WTC11 (cell line): ENCODE data around the gene NCF2. TPM values are rescaled to one million over a fixed set of nuclear protein-coding genes. Genes with fewer than 3 reads are reported as not detected.
A peak's percentile ranks its signal among the peaks of the same experiment; 100 is the strongest.

Source experiments
- ATAC-seq: fragments of 200-7000 bp; cut with Tn5 transposase; 2 replicates; pipeline ENCODE4 v1.10.0; 2021; ENCODE audit warnings: mild to moderate bottlenecking, moderate library complexity
- CTCF ChIA-PET: fragments of 300-600 bp; sonication (Branson Sonifier 250); formaldehyde crosslinking; loops from one replicate; lab custom pipeline; 2021; ENCODE audit warnings: antibody characterized with exemption; lab: Charles Lee
- POLR2A ChIA-PET: fragments of 350-600 bp; sonication (Branson Sonifier 250); formaldehyde crosslinking; loops from one replicate; lab custom pipeline; 2021; ENCODE audit warnings: antibody characterized with exemption; lab: Charles Lee
- DNase-seq: peaks from one replicate; pipeline ENCODE4 v3.0.0; 2021; ENCODE audit warnings: low spot score
- H3K27ac Mint-ChIP-seq: 2 replicates; pipeline ENCODE4 v1.8.0; 2021; ENCODE audit warnings: mixed read lengths
- H3K27me3 Mint-ChIP-seq: 2 replicates; pipeline ENCODE4 v1.8.0; 2021; ENCODE audit warnings: low read depth, mild to moderate bottlenecking, moderate library complexity, mixed read lengths
- H3K36me3 Mint-ChIP-seq: 2 replicates; pipeline ENCODE4 v1.8.0; 2021; ENCODE audit warnings: mixed read lengths
- H3K4me1 Mint-ChIP-seq: 2 replicates; pipeline ENCODE4 v1.8.0; 2022; ENCODE audit warnings: mixed read lengths
- H3K4me3 Mint-ChIP-seq: 2 replicates; pipeline ENCODE4 v1.8.0; 2021; ENCODE audit warnings: mild to moderate bottlenecking, moderate library complexity, mixed read lengths
- H3K9me3 Mint-ChIP-seq: 2 replicates; pipeline ENCODE4 v1.8.0; 2021; ENCODE audit warnings: mixed read lengths
- E2F1 ChIP-seq: sonication (generic); formaldehyde crosslinking; IDR thresholded peaks from 2 replicates; pipeline ENCODE4 v1.8.0; 2022; ENCODE audit warnings: mild to moderate bottlenecking, missing genetic modification reagents
- E2F4 ChIP-seq: sonication (generic); formaldehyde crosslinking; IDR thresholded peaks from 2 replicates; pipeline ENCODE4 v1.8.1; 2022; ENCODE audit warnings: low read depth, mild to moderate bottlenecking, moderate library complexity, missing genetic modification reagents, borderline replicate concordance
- ERG ChIP-seq: fragments of 250-450 bp; sonication (Bioruptor Pico); IDR thresholded peaks from 2 replicates; pipeline ENCODE4 v1.8.0; 2021; ENCODE audit warnings: mild to moderate bottlenecking
- GRHL2 ChIP-seq: fragments of 250-450 bp; sonication (Bioruptor Pico); IDR thresholded peaks from 2 replicates; pipeline ENCODE4 v1.8.0; 2022; ENCODE audit warnings: mild to moderate bottlenecking, moderate library complexity; ENCODE audit not compliant: insufficient replicate concordance, severe bottlenecking
- HMGA2 ChIP-seq: fragments of 250-450 bp; sonication (Bioruptor Pico); IDR thresholded peaks from 2 replicates; pipeline ENCODE4 v1.4.0; 2021; ENCODE audit warnings: mild to moderate bottlenecking, moderate library complexity
- STAT6 ChIP-seq: sonication (generic); formaldehyde crosslinking; conservative IDR thresholded peaks from 2 replicates; pipeline ENCODE4 v1.8.1; 2023; ENCODE audit warnings: mild to moderate bottlenecking, low read depth, missing genetic modification reagents, moderate library complexity
- ZNF281 ChIP-seq: sonication (generic); formaldehyde crosslinking; IDR thresholded peaks from 2 replicates; pipeline ENCODE4 v1.8.0; 2023; ENCODE audit warnings: mild to moderate bottlenecking, missing genetic modification reagents
- ZNF317 ChIP-seq: sonication (generic); formaldehyde crosslinking; IDR thresholded peaks from 2 replicates; pipeline ENCODE4 v1.8.1; 2023; ENCODE audit warnings: low read depth, mild to moderate bottlenecking, moderate library complexity, missing genetic modification reagents, borderline replicate concordance
- ZNF423 ChIP-seq: fragments of 250-450 bp; sonication (Bioruptor Pico); IDR thresholded peaks from 2 replicates; pipeline ENCODE4 v2.1.2; 2022; ENCODE audit warnings: mild to moderate bottlenecking, moderate library complexity
- total RNA-seq: library from RNA; stranded (reverse); gene quantifications from 3 replicates; pipeline ENCODE4 v1.2.3, GENCODE V29; 2021
- TF ChIP-seq, protein P1 (sequence below): sonication (generic); formaldehyde crosslinking; IDR thresholded peaks from 2 replicates; pipeline ENCODE4 v1.8.1; 2023; ENCODE audit warnings: mild to moderate bottlenecking, missing genetic modification reagents
- TF ChIP-seq, protein P2 (sequence below): fragments of 250-450 bp; sonication (Bioruptor Pico); IDR thresholded peaks from 2 replicates; pipeline ENCODE4 v1.9.0; 2021; ENCODE audit warnings: mild to moderate bottlenecking
- TF ChIP-seq, protein P3 (sequence below): fragments of 250-450 bp; sonication (Bioruptor Pico); IDR thresholded peaks from 2 replicates; pipeline ENCODE4 v1.9.0; 2021; ENCODE audit warnings: mild to moderate bottlenecking, borderline replicate concordance

The NCF2 gene
- total RNA-seq, 1 experiment from 2014 or later, result 0.52 TPM

DNA sequence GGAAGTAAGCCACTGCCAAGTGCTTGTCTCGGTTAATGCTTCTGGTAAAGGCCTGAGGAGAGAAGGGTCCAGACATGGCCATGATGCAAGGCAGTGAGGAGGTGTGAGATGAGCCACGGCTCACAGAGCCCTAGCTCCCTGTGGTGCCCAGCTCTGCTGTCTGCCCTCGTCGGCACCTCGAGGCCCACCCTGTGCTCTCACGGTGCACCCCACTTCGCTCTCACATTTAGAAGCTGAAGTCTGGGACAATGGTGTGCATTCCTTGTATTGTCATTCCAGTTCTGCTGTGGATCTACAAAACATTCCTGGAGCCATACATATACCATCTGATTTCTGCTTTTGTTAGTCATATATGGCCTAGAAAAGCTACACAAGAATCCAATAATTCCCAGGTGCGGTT lies 3.3 kb downstream of the NCF2 start:
- 0 out of 2 replicates have a peak, but pooled peaks have one; percentile 22 for TF ChIP-seq ZNF423
- TF ChIP-seq ZNF281 (CRISPR knock-in tag), result no peak
- TF ChIP-seq, all 79 proteins: peak for 1
- Mint-ChIP-seq H3K4me3 (no peak overlapping the region), H3K9me3 (no peaks in the 10 kb centered on the region), H3K27ac (no peak overlapping the region), H3K4me1 (peaks cover 27% of the 10 kb centered on the region), H3K27me3 (no peaks in the 10 kb centered on the region), H3K36me3 (no peaks in the 10 kb centered on the region)
- ATAC-seq (no peak; the same call in 1 of the 2 replicates), DNase-seq (no peak)
- ChIA-PET CTCF (interaction anchor here (1.9 kb wide), 1 partner anchor 359 kb away, joined by 5 read pairs; no protein-coding TSS in a partner anchor), POLR2A (no interaction called here)

DNA sequence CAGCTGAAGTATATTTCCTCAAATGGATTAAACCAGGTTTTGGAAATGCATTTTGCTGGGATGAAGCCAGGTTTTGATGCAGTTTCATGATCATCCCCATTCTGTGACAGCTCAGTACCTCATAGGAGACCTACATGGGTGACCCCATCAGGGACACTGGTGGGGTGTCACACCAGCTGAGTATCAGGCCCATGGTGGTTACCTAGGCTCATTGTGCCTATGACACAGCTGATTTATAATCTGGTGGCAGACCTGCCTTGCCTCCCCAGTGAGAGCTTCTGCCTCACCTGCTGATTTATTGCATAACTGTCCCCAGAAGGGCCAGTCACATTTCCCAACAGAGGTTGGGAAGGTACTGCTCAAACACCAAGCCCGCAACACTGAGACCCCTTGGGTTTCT lies 3.8 kb downstream of the NCF2 start:
- no peaks in the 10 kb centered on the region for H3K27me3 Mint-ChIP-seq
- CTCF ChIA-PET, result interaction anchor here (1.9 kb wide), 1 partner anchor 359 kb away, joined by 5 read pairs; no protein-coding TSS in a partner anchor
- H3K36me3 Mint-ChIP-seq, result no peaks in the 10 kb centered on the region
- no peaks in the 10 kb centered on the region for H3K9me3 Mint-ChIP-seq
- POLR2A ChIA-PET, result no interaction called here
- TF ChIP-seq, protein P1, sequence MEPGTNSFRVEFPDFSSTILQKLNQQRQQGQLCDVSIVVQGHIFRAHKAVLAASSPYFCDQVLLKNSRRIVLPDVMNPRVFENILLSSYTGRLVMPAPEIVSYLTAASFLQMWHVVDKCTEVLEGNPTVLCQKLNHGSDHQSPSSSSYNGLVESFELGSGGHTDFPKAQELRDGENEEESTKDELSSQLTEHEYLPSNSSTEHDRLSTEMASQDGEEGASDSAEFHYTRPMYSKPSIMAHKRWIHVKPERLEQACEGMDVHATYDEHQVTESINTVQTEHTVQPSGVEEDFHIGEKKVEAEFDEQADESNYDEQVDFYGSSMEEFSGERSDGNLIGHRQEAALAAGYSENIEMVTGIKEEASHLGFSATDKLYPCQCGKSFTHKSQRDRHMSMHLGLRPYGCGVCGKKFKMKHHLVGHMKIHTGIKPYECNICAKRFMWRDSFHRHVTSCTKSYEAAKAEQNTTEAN (CRISPR knock-in tag), result no peak
- TF ChIP-seq ZNF317 (no peak), ERG (CRISPR knock-in tag) (no peak), E2F4 (no peak), STAT6 (CRISPR knock-in tag) (no peak), E2F1 (CRISPR knock-in tag) (no peak), HMGA2 (CRISPR knock-in tag) (no peak), GRHL2 (CRISPR knock-in tag) (no peak)
- TF ChIP-seq, protein P2, sequence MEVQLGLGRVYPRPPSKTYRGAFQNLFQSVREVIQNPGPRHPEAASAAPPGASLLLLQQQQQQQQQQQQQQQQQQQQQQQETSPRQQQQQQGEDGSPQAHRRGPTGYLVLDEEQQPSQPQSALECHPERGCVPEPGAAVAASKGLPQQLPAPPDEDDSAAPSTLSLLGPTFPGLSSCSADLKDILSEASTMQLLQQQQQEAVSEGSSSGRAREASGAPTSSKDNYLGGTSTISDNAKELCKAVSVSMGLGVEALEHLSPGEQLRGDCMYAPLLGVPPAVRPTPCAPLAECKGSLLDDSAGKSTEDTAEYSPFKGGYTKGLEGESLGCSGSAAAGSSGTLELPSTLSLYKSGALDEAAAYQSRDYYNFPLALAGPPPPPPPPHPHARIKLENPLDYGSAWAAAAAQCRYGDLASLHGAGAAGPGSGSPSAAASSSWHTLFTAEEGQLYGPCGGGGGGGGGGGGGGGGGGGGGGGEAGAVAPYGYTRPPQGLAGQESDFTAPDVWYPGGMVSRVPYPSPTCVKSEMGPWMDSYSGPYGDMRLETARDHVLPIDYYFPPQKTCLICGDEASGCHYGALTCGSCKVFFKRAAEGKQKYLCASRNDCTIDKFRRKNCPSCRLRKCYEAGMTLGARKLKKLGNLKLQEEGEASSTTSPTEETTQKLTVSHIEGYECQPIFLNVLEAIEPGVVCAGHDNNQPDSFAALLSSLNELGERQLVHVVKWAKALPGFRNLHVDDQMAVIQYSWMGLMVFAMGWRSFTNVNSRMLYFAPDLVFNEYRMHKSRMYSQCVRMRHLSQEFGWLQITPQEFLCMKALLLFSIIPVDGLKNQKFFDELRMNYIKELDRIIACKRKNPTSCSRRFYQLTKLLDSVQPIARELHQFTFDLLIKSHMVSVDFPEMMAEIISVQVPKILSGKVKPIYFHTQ, result no peak
- TF ChIP-seq, protein P3, sequence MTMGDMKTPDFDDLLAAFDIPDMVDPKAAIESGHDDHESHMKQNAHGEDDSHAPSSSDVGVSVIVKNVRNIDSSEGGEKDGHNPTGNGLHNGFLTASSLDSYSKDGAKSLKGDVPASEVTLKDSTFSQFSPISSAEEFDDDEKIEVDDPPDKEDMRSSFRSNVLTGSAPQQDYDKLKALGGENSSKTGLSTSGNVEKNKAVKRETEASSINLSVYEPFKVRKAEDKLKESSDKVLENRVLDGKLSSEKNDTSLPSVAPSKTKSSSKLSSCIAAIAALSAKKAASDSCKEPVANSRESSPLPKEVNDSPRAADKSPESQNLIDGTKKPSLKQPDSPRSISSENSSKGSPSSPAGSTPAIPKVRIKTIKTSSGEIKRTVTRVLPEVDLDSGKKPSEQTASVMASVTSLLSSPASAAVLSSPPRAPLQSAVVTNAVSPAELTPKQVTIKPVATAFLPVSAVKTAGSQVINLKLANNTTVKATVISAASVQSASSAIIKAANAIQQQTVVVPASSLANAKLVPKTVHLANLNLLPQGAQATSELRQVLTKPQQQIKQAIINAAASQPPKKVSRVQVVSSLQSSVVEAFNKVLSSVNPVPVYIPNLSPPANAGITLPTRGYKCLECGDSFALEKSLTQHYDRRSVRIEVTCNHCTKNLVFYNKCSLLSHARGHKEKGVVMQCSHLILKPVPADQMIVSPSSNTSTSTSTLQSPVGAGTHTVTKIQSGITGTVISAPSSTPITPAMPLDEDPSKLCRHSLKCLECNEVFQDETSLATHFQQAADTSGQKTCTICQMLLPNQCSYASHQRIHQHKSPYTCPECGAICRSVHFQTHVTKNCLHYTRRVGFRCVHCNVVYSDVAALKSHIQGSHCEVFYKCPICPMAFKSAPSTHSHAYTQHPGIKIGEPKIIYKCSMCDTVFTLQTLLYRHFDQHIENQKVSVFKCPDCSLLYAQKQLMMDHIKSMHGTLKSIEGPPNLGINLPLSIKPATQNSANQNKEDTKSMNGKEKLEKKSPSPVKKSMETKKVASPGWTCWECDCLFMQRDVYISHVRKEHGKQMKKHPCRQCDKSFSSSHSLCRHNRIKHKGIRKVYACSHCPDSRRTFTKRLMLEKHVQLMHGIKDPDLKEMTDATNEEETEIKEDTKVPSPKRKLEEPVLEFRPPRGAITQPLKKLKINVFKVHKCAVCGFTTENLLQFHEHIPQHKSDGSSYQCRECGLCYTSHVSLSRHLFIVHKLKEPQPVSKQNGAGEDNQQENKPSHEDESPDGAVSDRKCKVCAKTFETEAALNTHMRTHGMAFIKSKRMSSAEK (CRISPR knock-in tag), result no peak
- DNase-seq, result no peak
- ATAC-seq, result no peak
- H3K4me1 Mint-ChIP-seq, result peaks cover 27% of the 10 kb centered on the region
- H3K4me3 Mint-ChIP-seq, result no peak overlapping the region
- H3K27ac Mint-ChIP-seq, result no peak overlapping the region
